Panc1 (cell line): Measurements from ENCODE around the gene SPDYE6. TPM values are rescaled to one million over a fixed set of nuclear protein-coding genes. Genes with fewer than 3 reads are reported as not detected.
A peak's percentile ranks its signal among the peaks of the same experiment; 100 is the strongest.

Experiments
- ATAC-seq: fragments of 200-7000 bp; cut with Tn5 transposase; 2 replicates; pipeline ENCODE4 v1.9.1; 2020; ENCODE audit warnings: mild to moderate bottlenecking, moderate library complexity
- BruUV-seq: library from RNA; stranded (reverse); fragments of 400-500 nt; replicated peaks from 2 replicates; lab custom pipeline; 2021; lab: Mats Ljungman, UMichigan
- CTCF ChIA-PET: fragments of 300-600 bp; sonication (Branson Sonifier 250); formaldehyde crosslinking; loops from one replicate; lab custom pipeline; 2022; ENCODE audit warnings: antibody characterized with exemption; lab: Charles Lee
- POLR2A ChIA-PET: fragments of 300-600 bp; sonication (Branson Sonifier 250); formaldehyde crosslinking; loops from one replicate; lab custom pipeline; 2022; ENCODE audit warnings: antibody characterized with exemption; lab: Charles Lee
- DNase-seq: peaks from one replicate; pipeline ENCODE4 v3.0.0-alpha.2; 2010; ENCODE audit warnings: low read depth, low spot score
- H3K27ac ChIP-seq: 2 replicates; pipeline ENCODE4 v1.5.1; 2011; ENCODE audit warnings: mild to moderate bottlenecking, low read length, inconsistent platforms
- H3K27me3 ChIP-seq: fragments of 200-500 bp; sonication (Bioruptor generic); 2 replicates; pipeline ENCODE4 v1.6.0; 2014; ENCODE audit warnings: low read length, inconsistent platforms; ENCODE audit not compliant: control insufficient read depth, insufficient read depth
- H3K36me3 ChIP-seq: fragments of 200-500 bp; sonication (Bioruptor generic); 2 replicates; pipeline ENCODE4 v1.5.1; 2014; ENCODE audit warnings: inconsistent platforms, mild to moderate bottlenecking, low read length, moderate library complexity; ENCODE audit not compliant: control insufficient read depth, insufficient read depth
- H3K4me1 ChIP-seq: 2 replicates; pipeline ENCODE4 v1.5.1; 2011; ENCODE audit warnings: inconsistent platforms, mild to moderate bottlenecking, low read length, moderate library complexity; ENCODE audit not compliant: control insufficient read depth, insufficient read depth
- H3K4me3 ChIP-seq, 2 experiments: 2 replicates each; pipeline ENCODE4 v1.5.1; 2011 to 2012; ENCODE audit warnings: low read depth in 2 of 2, low read length in 2 of 2, mild to moderate bottlenecking in 2 of 2, inconsistent platforms in 1 of 2, moderate library complexity in 1 of 2
- H3K9me3 ChIP-seq: fragments of 200-500 bp; sonication (Bioruptor generic); 2 replicates; pipeline ENCODE4 v1.5.1; 2014; ENCODE audit warnings: low read depth, mild to moderate bottlenecking, inconsistent platforms, low read length, moderate library complexity; ENCODE audit not compliant: control insufficient read depth, insufficient read depth
- CTCF ChIP-seq: fragments of 450-650 bp; IDR thresholded peaks from 2 replicates; pipeline ENCODE4 v1.5.1; 2017; ENCODE audit warnings: mild to moderate bottlenecking
- POLR2AphosphoS5 ChIP-seq: IDR thresholded peaks from 2 replicates; pipeline ENCODE4 v1.6.1; 2012; ENCODE audit warnings: mild to moderate bottlenecking, low read depth, low read length, moderate library complexity
- REST ChIP-seq, 2 experiments: IDR thresholded peaks; 2 replicates each; pipeline ENCODE4 v1.6.1; 2011 to 2012; ENCODE audit warnings: low read depth in 2 of 2, control low read depth in 1 of 2, low read length in 1 of 2, mild to moderate bottlenecking in 1 of 2, moderate library complexity in 1 of 2; ENCODE audit not compliant: insufficient read depth in 1 of 2
- SIN3A ChIP-seq: IDR thresholded peaks from 2 replicates; pipeline ENCODE4 v1.6.1; 2012; ENCODE audit warnings: low read depth, mild to moderate bottlenecking, low read length, moderate library complexity, borderline replicate concordance; ENCODE audit not compliant: insufficient read depth
- TCF7L2 ChIP-seq: IDR thresholded peaks from 2 replicates; pipeline ENCODE4 v1.6.1; 2011; ENCODE audit warnings: mild to moderate bottlenecking, low read depth, low read length, inconsistent platforms
- in situ Hi-C: cut with HindIII; loops from 2 replicates; pipeline ENCODE4 v1.10.0; 2016; ENCODE audit warnings: low sequenced_read_pairs, low pct_unique_long_range_greater_than_20kb
- intact Hi-C: fragments of 100-400 bp; cut with micrococcal nuclease; formaldehyde crosslinking; loops from one replicate; pipeline ENCODE4 v1.10.0; 2022; ENCODE audit not compliant: unreplicated experiment
- total RNA-seq: library from RNA; stranded (reverse); gene quantifications from one replicate; pipeline ENCODE4 v1.2.1, GENCODE V29; 2021; ENCODE audit not compliant: unreplicated experiment

SPDYE6 gene
- total RNA-seq, 1 experiment from 2014 or later, result not detected

- in situ Hi-C loops, result no loop called here
Measured at GRCh38 chr7:102320181-102320580, 36.1 kb downstream of the SPDYE6 start.

GRCh38 chr7:102319671-102320070, 36.6 kb downstream of the SPDYE6 start:
- in situ Hi-C loops, result no loop called here
- TF ChIP-seq REST (IDR thresholded peaks at IDR 0.05; ENCODE audit: insufficient read depth in 1 of 2, low read depth in 2 of 2, low read length in 1 of 2) (no peak), POLR2AphosphoS5 (no peak), SIN3A (no peak), CTCF (no peak), TCF7L2 (no peak)
- intact Hi-C loops, result no loop called here
- Histone ChIP-seq H3K36me3 (no peaks in the 10 kb centered on the region), H3K4me3 (no peak overlapping the region), H3K9me3 (no peaks in the 10 kb centered on the region), H3K27me3 (no peaks in the 10 kb centered on the region), H3K4me1 (no peaks in the 10 kb centered on the region), H3K27ac (no peak overlapping the region)
- no TSS peak for BruUV-seq
- ChIA-PET POLR2A (no interaction called here), CTCF (interaction anchor here (0.9 to 1.0 kb wide), 2 partner anchors 32 to 275 kb away, joined by 3 read pairs; no protein-coding TSS in a partner anchor)
- DNase-seq (no peak), ATAC-seq (0 out of 2 replicates have a peak, but pooled peaks have one; percentile 28)

More at GRCh38 chr7:102320181-102320580, 36.1 kb downstream of the SPDYE6 start:
- Histone ChIP-seq H3K27ac (no peak overlapping the region), H3K9me3 (no peaks in the 10 kb centered on the region), H3K27me3 (no peaks in the 10 kb centered on the region), H3K36me3 (no peaks in the 10 kb centered on the region), H3K4me3 (no peak overlapping the region), H3K4me1 (no peaks in the 10 kb centered on the region)
- intact Hi-C loops, result no loop called here
- no TSS peak for BruUV-seq
- DNase-seq (no peak), ATAC-seq (no peak)
- ChIA-PET POLR2A (no interaction called here), CTCF (no interaction called here)
- TF ChIP-seq SIN3A, result no peak
- no peak for TF ChIP-seq TCF7L2
- TF ChIP-seq CTCF, result no peak
- TF ChIP-seq POLR2AphosphoS5, result no peak
- TF ChIP-seq REST (IDR thresholded peaks at IDR 0.05; ENCODE audit: insufficient read depth in 1 of 2, low read depth in 2 of 2, low read length in 1 of 2), result no peak
